Measurements from ENCODE around the gene STARD8.
"Not testable (repeated sequence)": the region's sequence is repeated elsewhere in the genome, so short reads cannot be mapped to it uniquely, and the experiment has no call there.

Gene STARD8

GRCh38 chrX:68719904-68720614 lies 72.6 kb downstream of the STARD8 start:
- DNase-seq = peak; percentile 39

- no peak for DNase-seq
Observed at GRCh38 chrX:68720851-68721250, 73.4 kb downstream of the STARD8 start.

GRCh38 chrX:68721546-68721945 lies 74.1 kb downstream of the STARD8 start:
- no peak for DNase-seq

- no peak for DNase-seq
Observed at GRCh38 chrX:68721991-68722860, 74.8 kb downstream of the STARD8 start.

- no peak for DNase-seq
Observed at GRCh38 chrX:68723491-68724155, 76.2 kb downstream of the STARD8 start.

GRCh38 chrX:68724531-68725020 lies 77.1 kb downstream of the STARD8 start:
- no peak for DNase-seq

GRCh38 chrX:68725756-68726365 lies 78.4 kb downstream of the STARD8 start:
- DNase-seq = no peak

- no peak for DNase-seq
Observed at GRCh38 chrX:68726366-68726765, 78.9 kb downstream of the STARD8 start.

- no peak for DNase-seq
Observed at GRCh38 chrX:68727696-68728095, 80.2 kb downstream of the STARD8 start.

GRCh38 chrX:68728186-68728585 lies 80.7 kb downstream of the STARD8 start:
- no peak for DNase-seq

GRCh38 chrX:68731254-68731653 lies 83.8 kb downstream of the STARD8 start:
- no peak for DNase-seq

- peak; percentile 80 for DNase-seq
Observed at GRCh38 chrX:68732906-68733493, 85.5 kb downstream of the STARD8 start.

- DNase-seq = no peak
Observed at GRCh38 chrX:68735266-68735665, 87.8 kb downstream of the STARD8 start.

- DNase-seq = not testable (repeated sequence)
Observed at GRCh38 chrX:68741864-68742263, 94.4 kb downstream of the STARD8 start.

GRCh38 chrX:68743754-68744153 lies 96.3 kb downstream of the STARD8 start:
- DNase-seq = no peak

- DNase-seq = no peak
Observed at GRCh38 chrX:68746988-68747387, 99.5 kb downstream of the STARD8 start.

GRCh38 chrX:68748030-68748429 lies 100.6 kb downstream of the STARD8 start:
- no peak for DNase-seq

- DNase-seq = no peak
Observed at GRCh38 chrX:68749426-68749825, 102.0 kb downstream of the STARD8 start.

- DNase-seq = no peak
Observed at GRCh38 chrX:68750316-68750715, 102.8 kb downstream of the STARD8 start.

GRCh38 chrX:68751372-68751771 lies 103.9 kb downstream of the STARD8 start:
- DNase-seq = no peak

GRCh38 chrX:68753218-68753617 lies 105.8 kb downstream of the STARD8 start:
- DNase-seq = no peak

GRCh38 chrX:68754406-68754805 lies 106.9 kb downstream of the STARD8 start:
- no peak for DNase-seq

Data from NCI-H82 (cell line).